DOHH2 (cell line): ENCODE results near the gene MGAT1.

Experiments used
- CTCF ChIP-seq: fragments of 200-600 bp; sonication (generic); IDR thresholded peaks from one replicate; pipeline ENCODE4 v1.5.1; 2014; ENCODE audit warnings: antibody characterized with exemption, mild to moderate bottlenecking, low read depth, low read length; ENCODE audit not compliant: poor library complexity, severe bottlenecking
- EZH2phosphoT487 ChIP-seq: fragments of 200-600 bp; sonication (generic); IDR thresholded peaks from 2 replicates; pipeline ENCODE4 v1.6.1; 2017; ENCODE audit warnings: borderline replicate concordance, mild to moderate bottlenecking, antibody characterized with exemption, low read length, moderate library complexity, mixed read lengths

DNA sequence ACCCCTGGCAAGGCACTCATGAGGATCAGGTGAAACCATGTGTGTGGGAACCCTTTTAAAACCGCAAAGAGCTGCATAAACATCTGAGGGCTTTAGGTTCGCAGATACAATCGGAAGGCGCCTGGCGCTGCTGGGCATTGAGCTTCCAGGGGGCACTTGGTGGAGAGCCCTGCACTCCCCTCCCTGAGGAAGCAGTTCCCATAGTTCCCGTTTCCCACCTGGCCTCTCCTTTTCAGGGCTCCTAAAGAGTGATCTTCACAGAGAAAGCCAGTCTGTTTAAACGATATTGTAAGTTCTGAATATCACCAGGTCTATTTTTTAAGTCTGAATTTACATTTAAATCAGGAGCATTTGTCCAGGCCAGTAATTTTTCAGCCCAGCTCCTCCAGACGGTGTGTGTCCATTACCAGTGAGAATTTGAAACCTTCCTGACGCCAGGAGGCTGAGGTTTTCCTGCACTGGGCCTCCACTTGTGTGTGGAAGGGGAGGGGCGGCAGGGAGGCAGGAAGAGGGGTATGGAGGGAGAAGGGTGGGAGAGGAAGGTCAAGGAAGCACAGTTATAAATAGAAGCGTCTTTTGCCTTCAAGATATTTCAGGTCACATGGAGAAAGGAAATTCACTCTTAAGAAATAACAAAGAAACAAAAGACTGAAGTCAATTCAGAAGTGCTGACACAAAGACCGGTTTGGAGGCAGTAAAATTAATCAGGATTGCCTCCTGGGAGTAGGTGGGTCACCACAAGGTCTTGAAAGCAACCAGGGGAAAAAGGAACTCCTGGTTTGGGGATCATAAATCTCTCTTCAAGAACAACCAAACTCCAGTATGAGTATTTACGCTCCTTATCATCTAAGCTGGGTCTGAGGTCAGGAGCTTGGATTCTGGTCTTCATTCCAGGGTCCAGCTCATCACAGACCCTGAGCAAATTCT is 14.3 kb upstream of the MGAT1 start:
- TF ChIP-seq CTCF: no peak
- no peak for TF ChIP-seq EZH2phosphoT487
